ENCODE measurements around the gene RANBP17.

- TF ChIP-seq, protein P1, sequence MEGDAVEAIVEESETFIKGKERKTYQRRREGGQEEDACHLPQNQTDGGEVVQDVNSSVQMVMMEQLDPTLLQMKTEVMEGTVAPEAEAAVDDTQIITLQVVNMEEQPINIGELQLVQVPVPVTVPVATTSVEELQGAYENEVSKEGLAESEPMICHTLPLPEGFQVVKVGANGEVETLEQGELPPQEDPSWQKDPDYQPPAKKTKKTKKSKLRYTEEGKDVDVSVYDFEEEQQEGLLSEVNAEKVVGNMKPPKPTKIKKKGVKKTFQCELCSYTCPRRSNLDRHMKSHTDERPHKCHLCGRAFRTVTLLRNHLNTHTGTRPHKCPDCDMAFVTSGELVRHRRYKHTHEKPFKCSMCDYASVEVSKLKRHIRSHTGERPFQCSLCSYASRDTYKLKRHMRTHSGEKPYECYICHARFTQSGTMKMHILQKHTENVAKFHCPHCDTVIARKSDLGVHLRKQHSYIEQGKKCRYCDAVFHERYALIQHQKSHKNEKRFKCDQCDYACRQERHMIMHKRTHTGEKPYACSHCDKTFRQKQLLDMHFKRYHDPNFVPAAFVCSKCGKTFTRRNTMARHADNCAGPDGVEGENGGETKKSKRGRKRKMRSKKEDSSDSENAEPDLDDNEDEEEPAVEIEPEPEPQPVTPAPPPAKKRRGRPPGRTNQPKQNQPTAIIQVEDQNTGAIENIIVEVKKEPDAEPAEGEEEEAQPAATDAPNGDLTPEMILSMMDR (IDR thresholded peaks at IDR 0.05) = no peak
- TF ChIP-seq POLR2A (IDR thresholded peaks at IDR 0.05) = no peak
Measured at GRCh38 chr5:171149333-171149732, 287.5 kb downstream of the RANBP17 start.
